Measurements from ENCODE around the gene TBC1D1.

DNA sequence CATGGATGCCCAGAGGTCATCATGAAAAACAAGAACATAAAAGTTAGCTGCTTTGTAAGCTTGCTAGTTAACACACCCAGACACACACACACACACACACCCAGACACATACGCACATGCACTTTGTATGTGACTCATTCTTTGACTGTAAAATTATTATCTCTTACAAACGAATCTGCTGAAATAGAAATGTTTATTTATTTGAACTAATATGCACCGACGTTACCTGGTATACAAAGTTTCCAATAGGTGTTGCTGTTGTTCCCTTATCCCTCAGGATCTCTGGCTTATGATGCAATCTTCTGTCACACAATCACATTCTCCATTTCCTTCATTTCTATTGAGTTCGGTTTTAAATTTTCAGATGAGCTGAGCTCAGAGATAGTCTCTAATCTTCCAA is 278.6 kb downstream of the TBC1D1 start:
- TF ChIP-seq GATA2 (IDR thresholded peaks at IDR 0.05; ENCODE audit: low read depth, low read length), result no peak
- no peak for TF ChIP-seq GATA3 (IDR thresholded peaks at IDR 0.05; ENCODE audit: low read depth, low read length)

Data from SH-SY5Y (cell line).